ENCODE data around the gene SRRM4. TPM values are rescaled to one million over a fixed set of nuclear protein-coding genes. Genes with fewer than 3 reads are reported as not detected.

SRRM4 gene
- polyA plus RNA-seq, 1 donor from 2014 or later = 9.9 TPM

- no peak overlapping the region for H3K9ac ChIP-seq (ENCODE audit: low read length)
- no peaks in the 10 kb centered on the region for H3K9me3 ChIP-seq (ENCODE audit: low read length)
- no peak overlapping the region for H3K4me3 ChIP-seq (ENCODE audit: low read length)
- no peaks in the 10 kb centered on the region for H3K27me3 ChIP-seq (ENCODE audit: insufficient read depth, low read depth, low read length)
- no peaks in the 10 kb centered on the region for H3K9me2 ChIP-seq (ENCODE audit: insufficient read depth, low read length)
- no peaks in the 10 kb centered on the region for H3F3A ChIP-seq (ENCODE audit: insufficient read depth, low read length, poor library complexity, severe bottlenecking)
- H3K36me3 ChIP-seq (ENCODE audit: insufficient read depth, low read length) = peaks cover 4% of the 10 kb centered on the region
- no peak overlapping the region for H3K27ac ChIP-seq (ENCODE audit: low read length)
- no peak overlapping the region for H3K4me2 ChIP-seq (ENCODE audit: low read length)
- no peaks in the 10 kb centered on the region for H4K20me1 ChIP-seq (ENCODE audit: insufficient read depth)
- no peaks in the 10 kb centered on the region for H3K79me2 ChIP-seq (replicated peaks; ENCODE audit: insufficient read depth, low read length)
- TF ChIP-seq POLR2AphosphoS5 (IDR thresholded peaks at IDR 0.05) = no peak
- no peak for TF ChIP-seq CTCF (IDR thresholded peaks at IDR 0.05; ENCODE audit: poor library complexity, severe bottlenecking)
- no peak for TF ChIP-seq TAF1 (IDR thresholded peaks at IDR 0.05; ENCODE audit: low read depth)
- TF ChIP-seq MXI1 (conservative IDR thresholded peaks at IDR 0.05; ENCODE audit: poor library complexity, severe bottlenecking) = no peak
- TF ChIP-seq EP300 (conservative IDR thresholded peaks at IDR 0.05; ENCODE audit: poor library complexity, severe bottlenecking) = no peak
- TF ChIP-seq SMC3 (conservative IDR thresholded peaks at IDR 0.05; ENCODE audit: poor library complexity) = no peak
- TF ChIP-seq RAD21 (conservative IDR thresholded peaks at IDR 0.05) = no peak
- TF ChIP-seq EZH2 (IDR thresholded peaks at IDR 0.05; ENCODE audit: borderline replicate concordance, insufficient read depth, low read length, poor library complexity, severe bottlenecking) = no peak
- TF ChIP-seq REST (IDR thresholded peaks at IDR 0.05; ENCODE audit: borderline replicate concordance) = no peak
- H2AFZ ChIP-seq (ENCODE audit: low read depth, low read length) = no peak overlapping the region
These were observed 158.1 kb downstream of the SRRM4 start for GRCh38 chr12:119139448-119139847.

- H3K27me3 ChIP-seq (ENCODE audit: insufficient read depth, low read depth, low read length) = no peaks in the 10 kb centered on the region
- no peak overlapping the region for H3K27ac ChIP-seq (ENCODE audit: low read length)
- no peaks in the 10 kb centered on the region for H3K79me2 ChIP-seq (replicated peaks; ENCODE audit: insufficient read depth, low read length)
- H3K9ac ChIP-seq (ENCODE audit: low read length) = no peak overlapping the region
- no peaks in the 10 kb centered on the region for H3F3A ChIP-seq (ENCODE audit: insufficient read depth, low read length, poor library complexity, severe bottlenecking)
- H4K20me1 ChIP-seq (ENCODE audit: insufficient read depth) = no peaks in the 10 kb centered on the region
- no peak for TF ChIP-seq EZH2 (IDR thresholded peaks at IDR 0.05; ENCODE audit: borderline replicate concordance, insufficient read depth, low read length, poor library complexity, severe bottlenecking)
- TF ChIP-seq RAD21 (conservative IDR thresholded peaks at IDR 0.05) = no peak
- no peak for TF ChIP-seq SMC3 (conservative IDR thresholded peaks at IDR 0.05; ENCODE audit: poor library complexity)
- no peak for TF ChIP-seq EP300 (conservative IDR thresholded peaks at IDR 0.05; ENCODE audit: poor library complexity, severe bottlenecking)
- no peak for TF ChIP-seq MXI1 (conservative IDR thresholded peaks at IDR 0.05; ENCODE audit: poor library complexity, severe bottlenecking)
- no peak for TF ChIP-seq TAF1 (IDR thresholded peaks at IDR 0.05; ENCODE audit: low read depth)
- TF ChIP-seq CTCF (IDR thresholded peaks at IDR 0.05; ENCODE audit: poor library complexity, severe bottlenecking) = no peak
- no peak overlapping the region for H3K4me2 ChIP-seq (ENCODE audit: low read length)
- no peak overlapping the region for H3K4me3 ChIP-seq (ENCODE audit: low read length)
- peaks cover 10% of the 10 kb centered on the region for H3K36me3 ChIP-seq (ENCODE audit: insufficient read depth, low read length)
- H2AFZ ChIP-seq (ENCODE audit: low read depth, low read length) = no peak overlapping the region
- no peaks in the 10 kb centered on the region for H3K9me3 ChIP-seq (ENCODE audit: low read length)
- H3K9me2 ChIP-seq (ENCODE audit: insufficient read depth, low read length) = no peaks in the 10 kb centered on the region
These were observed 164.0 kb downstream of the SRRM4 start for GRCh38 chr12:119145367-119145766.
